HL-60 (cell line): ENCODE results near the gene PDE11A.
A peak's percentile ranks its signal among the peaks of the same experiment; 100 is the strongest.

Experiments
- DNase-seq, 2 experiments: peaks; one replicate each; pipeline ENCODE4 v3.0.0-alpha.2; 2010 to 2020; ENCODE audit warnings: low read depth in 1 of 2, low spot score in 1 of 2
- H3K27ac ChIP-seq: fragments of 250-450 bp; sonication (Bioruptor Pico); replicated peaks from 2 replicates; pipeline ENCODE4 v1.5.1; 2020; ENCODE audit warnings: mild to moderate bottlenecking, moderate library complexity
- H3K27me3 ChIP-seq: fragments of 250-450 bp; sonication (Bioruptor Pico); 2 replicates; pipeline ENCODE4 v1.5.1; 2021; ENCODE audit warnings: mild to moderate bottlenecking, moderate library complexity; ENCODE audit not compliant: insufficient read depth, poor library complexity, severe bottlenecking
- H3K4me3 ChIP-seq: replicated peaks from 2 replicates; pipeline ENCODE4 v1.5.1; 2011; ENCODE audit warnings: mild to moderate bottlenecking, control low read depth, low read length; ENCODE audit not compliant: insufficient read depth
- GABPA ChIP-seq: IDR thresholded peaks from 2 replicates; pipeline ENCODE4 v1.6.1; 2012; ENCODE audit warnings: low read depth
- POLR2AphosphoS5 ChIP-seq: IDR thresholded peaks from 2 replicates; pipeline ENCODE4 v1.6.1; 2012; ENCODE audit warnings: low read depth
- SPI1 ChIP-seq: IDR thresholded peaks from 2 replicates; pipeline ENCODE4 v1.6.1; 2012; ENCODE audit warnings: low read depth, mild to moderate bottlenecking, borderline replicate concordance
- TF ChIP-seq, protein P1 (sequence below): IDR thresholded peaks from 2 replicates; pipeline ENCODE4 v1.6.1; 2012; ENCODE audit warnings: low read depth; ENCODE audit not compliant: insufficient replicate concordance
- TF ChIP-seq, protein P2 (sequence below): IDR thresholded peaks from one replicate; pipeline ENCODE4 v1.5.1; 2011; ENCODE audit warnings: low read length, control low read depth, inconsistent platforms; ENCODE audit not compliant: insufficient read depth

The PDE11A gene

GRCh38 chr2:177610813-177611212 lies 461.8 kb downstream of the PDE11A start:
- no peak overlapping the region for H3K27ac ChIP-seq
- DNase-seq = no peak
- TF ChIP-seq POLR2AphosphoS5 (no peak), GABPA (no peak), SPI1 (no peak)
- TF ChIP-seq, protein P1, sequence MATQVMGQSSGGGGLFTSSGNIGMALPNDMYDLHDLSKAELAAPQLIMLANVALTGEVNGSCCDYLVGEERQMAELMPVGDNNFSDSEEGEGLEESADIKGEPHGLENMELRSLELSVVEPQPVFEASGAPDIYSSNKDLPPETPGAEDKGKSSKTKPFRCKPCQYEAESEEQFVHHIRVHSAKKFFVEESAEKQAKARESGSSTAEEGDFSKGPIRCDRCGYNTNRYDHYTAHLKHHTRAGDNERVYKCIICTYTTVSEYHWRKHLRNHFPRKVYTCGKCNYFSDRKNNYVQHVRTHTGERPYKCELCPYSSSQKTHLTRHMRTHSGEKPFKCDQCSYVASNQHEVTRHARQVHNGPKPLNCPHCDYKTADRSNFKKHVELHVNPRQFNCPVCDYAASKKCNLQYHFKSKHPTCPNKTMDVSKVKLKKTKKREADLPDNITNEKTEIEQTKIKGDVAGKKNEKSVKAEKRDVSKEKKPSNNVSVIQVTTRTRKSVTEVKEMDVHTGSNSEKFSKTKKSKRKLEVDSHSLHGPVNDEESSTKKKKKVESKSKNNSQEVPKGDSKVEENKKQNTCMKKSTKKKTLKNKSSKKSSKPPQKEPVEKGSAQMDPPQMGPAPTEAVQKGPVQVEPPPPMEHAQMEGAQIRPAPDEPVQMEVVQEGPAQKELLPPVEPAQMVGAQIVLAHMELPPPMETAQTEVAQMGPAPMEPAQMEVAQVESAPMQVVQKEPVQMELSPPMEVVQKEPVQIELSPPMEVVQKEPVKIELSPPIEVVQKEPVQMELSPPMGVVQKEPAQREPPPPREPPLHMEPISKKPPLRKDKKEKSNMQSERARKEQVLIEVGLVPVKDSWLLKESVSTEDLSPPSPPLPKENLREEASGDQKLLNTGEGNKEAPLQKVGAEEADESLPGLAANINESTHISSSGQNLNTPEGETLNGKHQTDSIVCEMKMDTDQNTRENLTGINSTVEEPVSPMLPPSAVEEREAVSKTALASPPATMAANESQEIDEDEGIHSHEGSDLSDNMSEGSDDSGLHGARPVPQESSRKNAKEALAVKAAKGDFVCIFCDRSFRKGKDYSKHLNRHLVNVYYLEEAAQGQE = no peak
- TF ChIP-seq, protein P2, sequence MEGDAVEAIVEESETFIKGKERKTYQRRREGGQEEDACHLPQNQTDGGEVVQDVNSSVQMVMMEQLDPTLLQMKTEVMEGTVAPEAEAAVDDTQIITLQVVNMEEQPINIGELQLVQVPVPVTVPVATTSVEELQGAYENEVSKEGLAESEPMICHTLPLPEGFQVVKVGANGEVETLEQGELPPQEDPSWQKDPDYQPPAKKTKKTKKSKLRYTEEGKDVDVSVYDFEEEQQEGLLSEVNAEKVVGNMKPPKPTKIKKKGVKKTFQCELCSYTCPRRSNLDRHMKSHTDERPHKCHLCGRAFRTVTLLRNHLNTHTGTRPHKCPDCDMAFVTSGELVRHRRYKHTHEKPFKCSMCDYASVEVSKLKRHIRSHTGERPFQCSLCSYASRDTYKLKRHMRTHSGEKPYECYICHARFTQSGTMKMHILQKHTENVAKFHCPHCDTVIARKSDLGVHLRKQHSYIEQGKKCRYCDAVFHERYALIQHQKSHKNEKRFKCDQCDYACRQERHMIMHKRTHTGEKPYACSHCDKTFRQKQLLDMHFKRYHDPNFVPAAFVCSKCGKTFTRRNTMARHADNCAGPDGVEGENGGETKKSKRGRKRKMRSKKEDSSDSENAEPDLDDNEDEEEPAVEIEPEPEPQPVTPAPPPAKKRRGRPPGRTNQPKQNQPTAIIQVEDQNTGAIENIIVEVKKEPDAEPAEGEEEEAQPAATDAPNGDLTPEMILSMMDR = no peak
- H3K27me3 ChIP-seq = no peaks in the 10 kb centered on the region
- no peak overlapping the region for H3K4me3 ChIP-seq

- Histone ChIP-seq H3K4me3 (no peak overlapping the region), H3K27me3 (no peaks in the 10 kb centered on the region), H3K27ac (no peak overlapping the region)
- TF ChIP-seq POLR2AphosphoS5 = no peak
- TF ChIP-seq, protein P2 = no peak
- TF ChIP-seq, protein P1 = no peak
- TF ChIP-seq SPI1 = no peak
- no peak for TF ChIP-seq GABPA
- no peak for DNase-seq
Observed at GRCh38 chr2:177606636-177607035, 465.9 kb downstream of the PDE11A start.

- DNase-seq = peak in 1 of 2 experiments; percentile 15
- H3K27me3 ChIP-seq = no peaks in the 10 kb centered on the region
- no peak overlapping the region for H3K4me3 ChIP-seq
- H3K27ac ChIP-seq = no peak overlapping the region
- TF ChIP-seq, protein P1 = no peak
- TF ChIP-seq, protein P2 = peak; percentile 43
- TF ChIP-seq SPI1 = no peak
- TF ChIP-seq GABPA = no peak
- TF ChIP-seq POLR2AphosphoS5 = no peak
Observed at GRCh38 chr2:177604271-177605065, 468.1 kb downstream of the PDE11A start.
